ENCODE results near the gene SOBP. TPM values are rescaled to one million over a fixed set of nuclear protein-coding genes. Genes with fewer than 3 reads are reported as not detected.

SOBP gene
- polyA plus RNA-seq, 2 of the 4 experiments (the other 2 are of a cell fraction): 0.18 to 0.53 TPM

- CTCF ChIA-PET: interaction anchor here (1.1 kb wide), 1 partner anchor 9 kb away, joined by 3 read pairs; no protein-coding TSS in a partner anchor
- 75% methylated on average over 2 of the region's 2 CpGs for WGBS (ENCODE audit: missing lambda C conversion rate)
- no peak overlapping the region for H3K27ac ChIP-seq
- H3K4me1 ChIP-seq: no peaks in the 10 kb centered on the region
- no peaks in the 10 kb centered on the region for H3K9me3 ChIP-seq
- no peak for DNase-seq (ENCODE audit: low read depth in 1 of 2, low spot score in 1 of 2)
- POLR2A ChIA-PET: no interaction called here
- no peak overlapping the region for H3K4me3 ChIP-seq
- no peak for TF ChIP-seq JUNB (IDR thresholded peaks at IDR 0.05)
- TF ChIP-seq KDM1A (IDR thresholded peaks at IDR 0.05; ENCODE audit: low read depth): no peak
- TF ChIP-seq KDM5A (IDR thresholded peaks at IDR 0.05): no peak
- TF ChIP-seq MAZ (IDR thresholded peaks at IDR 0.05; ENCODE audit: borderline replicate concordance, low read depth, low read length): no peak
- TF ChIP-seq EHMT2 (IDR thresholded peaks at IDR 0.05; ENCODE audit: low read depth): no peak
- TF ChIP-seq NPAS2 (CRISPR knock-in tag; IDR thresholded peaks at IDR 0.05; ENCODE audit: borderline replicate concordance): no peak
- no peak for TF ChIP-seq E2F6 (IDR thresholded peaks at IDR 0.05; ENCODE audit: borderline replicate concordance, low read depth)
- TF ChIP-seq HEYL (CRISPR knock-in tag; IDR thresholded peaks at IDR 0.05): no peak
- no peak for TF ChIP-seq FOSL2 (IDR thresholded peaks at IDR 0.05)
- TF ChIP-seq FOSL2 (CRISPR knock-in tag; IDR thresholded peaks at IDR 0.05): no peak
- no peak for TF ChIP-seq SMC3 (IDR thresholded peaks at IDR 0.05)
- no peak for TF ChIP-seq RARB (CRISPR knock-in tag; IDR thresholded peaks at IDR 0.05)
- TF ChIP-seq FOSB (CRISPR knock-in tag; IDR thresholded peaks at IDR 0.05): no peak
- no peak for TF ChIP-seq MAFK (IDR thresholded peaks at IDR 0.05; ENCODE audit: partially characterized antibody)
- no peak for TF ChIP-seq PHF8 (IDR thresholded peaks at IDR 0.05; ENCODE audit: borderline replicate concordance, low read depth)
- no peak for TF ChIP-seq ZSCAN20 (CRISPR knock-in tag; IDR thresholded peaks at IDR 0.05)
- no peak for TF ChIP-seq EHF (CRISPR knock-in tag; IDR thresholded peaks at IDR 0.05)
- FAIRE-seq: no peak
- no peak for ATAC-seq
- H3K4me2 ChIP-seq: no peak overlapping the region
These were observed 142.6 kb downstream of the SOBP start for GRCh38 chr6:107632381-107633136.

GRCh38 chr6:107633680-107634323 is 143.9 kb downstream of the SOBP start:
- ATAC-seq (no peak), DNase-seq (ENCODE audit: low read depth in 1 of 2, low spot score in 1 of 2) (no peak), FAIRE-seq (no peak)
- CTCF ChIA-PET: no interaction called here
- Histone ChIP-seq H3K4me2 (no peak overlapping the region), H3K27ac (no peak overlapping the region), H3K9me3 (no peaks in the 10 kb centered on the region), H3K4me1 (no peaks in the 10 kb centered on the region), H3K4me3 (no peak overlapping the region)
- 86% methylated on average over 21 of the region's 39 CpGs for WGBS (ENCODE audit: missing lambda C conversion rate)
- no peak for TF ChIP-seq USF2 (IDR thresholded peaks at IDR 0.05)
- no peak for TF ChIP-seq KDM5A (IDR thresholded peaks at IDR 0.05)
- no peak for TF ChIP-seq POLR2A (IDR thresholded peaks at IDR 0.05; ENCODE audit: low read length)
- TF ChIP-seq EHMT2 (IDR thresholded peaks at IDR 0.05; ENCODE audit: low read depth): no peak
- no peak for TF ChIP-seq CEBPB (IDR thresholded peaks at IDR 0.05)
- no peak for TF ChIP-seq HDAC2 (IDR thresholded peaks at IDR 0.05)
- TF ChIP-seq HOXB5 (CRISPR knock-in tag; IDR thresholded peaks at IDR 0.05): no peak
- no peak for TF ChIP-seq HOXB13 (CRISPR knock-in tag; IDR thresholded peaks at IDR 0.05; ENCODE audit: low read depth)
- TF ChIP-seq CTCF (IDR thresholded peaks at IDR 0.05): no peak
- no peak for TF ChIP-seq JUNB (IDR thresholded peaks at IDR 0.05)
- TF ChIP-seq, protein P1, sequence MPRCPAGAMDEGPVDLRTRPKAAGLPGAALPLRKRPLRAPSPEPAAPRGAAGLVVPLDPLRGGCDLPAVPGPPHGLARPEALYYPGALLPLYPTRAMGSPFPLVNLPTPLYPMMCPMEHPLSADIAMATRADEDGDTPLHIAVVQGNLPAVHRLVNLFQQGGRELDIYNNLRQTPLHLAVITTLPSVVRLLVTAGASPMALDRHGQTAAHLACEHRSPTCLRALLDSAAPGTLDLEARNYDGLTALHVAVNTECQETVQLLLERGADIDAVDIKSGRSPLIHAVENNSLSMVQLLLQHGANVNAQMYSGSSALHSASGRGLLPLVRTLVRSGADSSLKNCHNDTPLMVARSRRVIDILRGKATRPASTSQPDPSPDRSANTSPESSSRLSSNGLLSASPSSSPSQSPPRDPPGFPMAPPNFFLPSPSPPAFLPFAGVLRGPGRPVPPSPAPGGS (IDR thresholded peaks at IDR 0.05): no peak
- TF ChIP-seq ZNF302 (CRISPR knock-in tag; IDR thresholded peaks at IDR 0.05): no peak
- TF ChIP-seq, protein P2, sequence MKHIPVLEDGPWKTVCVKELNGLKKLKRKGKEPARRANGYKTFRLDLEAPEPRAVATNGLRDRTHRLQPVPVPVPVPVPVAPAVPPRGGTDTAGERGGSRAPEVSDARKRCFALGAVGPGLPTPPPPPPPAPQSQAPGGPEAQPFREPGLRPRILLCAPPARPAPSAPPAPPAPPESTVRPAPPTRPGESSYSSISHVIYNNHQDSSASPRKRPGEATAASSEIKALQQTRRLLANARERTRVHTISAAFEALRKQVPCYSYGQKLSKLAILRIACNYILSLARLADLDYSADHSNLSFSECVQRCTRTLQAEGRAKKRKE (CRISPR knock-in tag; IDR thresholded peaks at IDR 0.05; ENCODE audit: low read depth): no peak
- no peak for TF ChIP-seq MAZ (IDR thresholded peaks at IDR 0.05; ENCODE audit: borderline replicate concordance, low read depth, low read length)
- no peak for TF ChIP-seq EHF (CRISPR knock-in tag; IDR thresholded peaks at IDR 0.05)
- TF ChIP-seq MYC (IDR thresholded peaks at IDR 0.05; ENCODE audit: borderline replicate concordance, low read length): no peak
- TF ChIP-seq SREBF2 (IDR thresholded peaks at IDR 0.05): no peak
- TF ChIP-seq NR3C1 (IDR thresholded peaks at IDR 0.05): no peak
- TF ChIP-seq, protein P3, sequence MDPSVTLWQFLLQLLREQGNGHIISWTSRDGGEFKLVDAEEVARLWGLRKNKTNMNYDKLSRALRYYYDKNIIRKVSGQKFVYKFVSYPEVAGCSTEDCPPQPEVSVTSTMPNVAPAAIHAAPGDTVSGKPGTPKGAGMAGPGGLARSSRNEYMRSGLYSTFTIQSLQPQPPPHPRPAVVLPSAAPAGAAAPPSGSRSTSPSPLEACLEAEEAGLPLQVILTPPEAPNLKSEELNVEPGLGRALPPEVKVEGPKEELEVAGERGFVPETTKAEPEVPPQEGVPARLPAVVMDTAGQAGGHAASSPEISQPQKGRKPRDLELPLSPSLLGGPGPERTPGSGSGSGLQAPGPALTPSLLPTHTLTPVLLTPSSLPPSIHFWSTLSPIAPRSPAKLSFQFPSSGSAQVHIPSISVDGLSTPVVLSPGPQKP (IDR thresholded peaks at IDR 0.05; ENCODE audit: low read depth, low read length): no peak
- POLR2A ChIA-PET: no interaction called here

Data from A549 (cell line).